Stimulated activated naive CD8-positive, alpha-beta T cell treated with anti-CD3 and anti-CD28 coated beads, Interleukin-15, Interleukin-2, amounts not matched to agents 100 ng/mL and 50 ng/mL, for 24 hours (primary cell): Measurements from ENCODE around the gene CCDC192.

ENCODE experiments used
- H3K27ac Mint-ChIP-seq: one replicate; pipeline ENCODE4 v1.8.0; 2021; ENCODE audit warnings: mild to moderate bottlenecking, mixed read lengths
- H3K27me3 Mint-ChIP-seq: one replicate; pipeline ENCODE4 v1.8.0; 2021; ENCODE audit warnings: mixed read lengths
- H3K36me3 Mint-ChIP-seq: one replicate; pipeline ENCODE4 v1.8.0; 2021; ENCODE audit warnings: low read depth, mixed read lengths
- H3K4me1 Mint-ChIP-seq: one replicate; pipeline ENCODE4 v1.8.0; 2021; ENCODE audit warnings: low read depth, mixed read lengths
- H3K4me3 Mint-ChIP-seq: one replicate; pipeline ENCODE4 v1.8.0; 2021; ENCODE audit warnings: mild to moderate bottlenecking, mixed read lengths
- H3K9me3 Mint-ChIP-seq: one replicate; pipeline ENCODE4 v1.8.0; 2021; ENCODE audit warnings: mixed read lengths

CCDC192 gene

DNA sequence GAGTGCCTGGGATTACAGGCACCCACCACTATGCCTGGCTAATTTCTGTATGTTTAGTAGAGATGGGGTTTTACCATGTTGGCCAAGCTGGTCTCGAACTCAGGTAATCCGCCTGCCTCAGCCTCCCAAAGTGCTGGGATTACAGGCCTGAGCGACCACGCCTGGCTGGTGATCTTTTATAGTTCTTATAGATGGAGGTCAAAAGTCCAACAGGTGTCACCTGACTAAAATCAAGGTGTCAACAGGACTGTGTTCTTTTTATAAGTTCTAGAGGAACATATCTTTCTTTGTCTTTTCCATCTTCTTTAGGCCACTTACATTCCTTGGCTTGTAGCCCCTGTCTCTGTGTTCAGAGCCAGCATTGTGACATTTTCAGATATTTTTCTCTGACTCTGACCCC lies 224.9 kb downstream of the CCDC192 start:
- Mint-ChIP-seq H3K27me3 (no peaks in the 10 kb centered on the region), H3K9me3 (no peaks in the 10 kb centered on the region), H3K4me1 (no peaks in the 10 kb centered on the region), H3K27ac (no peak overlapping the region), H3K36me3 (no peaks in the 10 kb centered on the region), H3K4me3 (no peak overlapping the region)

DNA sequence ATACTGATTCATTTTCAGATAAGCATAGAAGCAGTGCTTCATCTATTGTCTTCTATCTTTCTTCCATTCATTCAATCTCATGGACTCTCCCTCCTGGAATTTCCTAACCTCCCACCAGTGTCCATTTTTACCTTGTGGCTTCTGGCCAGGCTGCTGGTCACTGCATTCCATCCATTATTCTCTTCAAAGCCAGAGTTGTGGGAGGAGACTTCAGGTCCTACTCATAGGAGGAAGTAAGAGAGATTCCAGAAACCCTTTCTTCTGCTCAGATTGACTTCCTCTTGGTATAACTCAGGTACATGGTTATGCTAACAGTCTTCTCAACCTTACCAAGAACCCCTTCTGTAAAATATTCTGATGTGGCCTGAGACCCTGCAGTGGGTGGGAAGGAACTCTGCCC lies 227.1 kb downstream of the CCDC192 start:
- no peaks in the 10 kb centered on the region for H3K4me1 Mint-ChIP-seq
- no peak overlapping the region for H3K4me3 Mint-ChIP-seq
- H3K27me3 Mint-ChIP-seq, result no peaks in the 10 kb centered on the region
- no peak overlapping the region for H3K27ac Mint-ChIP-seq
- no peaks in the 10 kb centered on the region for H3K9me3 Mint-ChIP-seq
- H3K36me3 Mint-ChIP-seq, result no peaks in the 10 kb centered on the region

DNA sequence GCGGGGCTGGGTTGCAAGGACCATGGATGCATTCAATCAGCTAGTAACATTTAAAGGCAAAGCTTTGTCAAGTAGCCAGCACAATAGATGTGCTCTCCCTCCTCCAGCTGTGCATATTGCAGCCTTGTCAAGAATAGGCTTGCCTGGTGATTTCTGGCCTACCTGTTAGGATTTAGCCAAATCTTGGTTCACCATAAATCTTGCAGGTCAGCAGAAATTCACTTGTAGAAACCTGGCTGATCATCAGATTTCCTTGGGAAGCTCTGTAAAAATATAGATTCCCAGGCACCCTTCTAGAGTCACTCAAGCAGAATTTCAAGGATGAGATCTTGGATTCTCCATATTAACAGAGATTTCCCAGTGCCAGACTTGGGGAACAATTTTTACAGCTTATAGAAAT lies 228.2 kb downstream of the CCDC192 start:
- no peaks in the 10 kb centered on the region for H3K9me3 Mint-ChIP-seq
- H3K36me3 Mint-ChIP-seq, result no peaks in the 10 kb centered on the region
- H3K27ac Mint-ChIP-seq, result no peak overlapping the region
- no peaks in the 10 kb centered on the region for H3K27me3 Mint-ChIP-seq
- H3K4me1 Mint-ChIP-seq, result no peaks in the 10 kb centered on the region
- H3K4me3 Mint-ChIP-seq, result no peak overlapping the region

DNA sequence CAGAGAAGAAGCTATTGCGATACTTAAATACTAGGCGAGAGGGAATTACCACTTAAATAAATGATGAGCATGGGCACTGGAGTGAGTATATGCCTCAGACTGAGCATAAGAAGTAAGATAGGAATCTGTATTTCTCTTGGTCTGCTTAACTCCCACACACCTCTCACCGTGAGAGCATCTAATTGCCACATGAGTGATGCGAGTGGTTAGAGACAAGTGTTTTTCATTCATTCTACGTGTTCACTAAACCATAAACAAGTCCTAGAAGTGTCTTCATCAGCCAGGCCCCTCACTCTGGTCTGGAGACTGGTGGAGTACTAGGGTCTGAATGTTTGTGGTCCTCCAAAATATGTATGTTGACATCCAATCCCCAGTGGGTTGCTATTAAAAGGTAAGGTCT lies 230.2 kb downstream of the CCDC192 start:
- Mint-ChIP-seq H3K9me3 (no peaks in the 10 kb centered on the region), H3K4me3 (no peak overlapping the region), H3K36me3 (no peaks in the 10 kb centered on the region), H3K27me3 (no peaks in the 10 kb centered on the region), H3K27ac (no peak overlapping the region), H3K4me1 (peaks cover 3% of the 10 kb centered on the region)

DNA sequence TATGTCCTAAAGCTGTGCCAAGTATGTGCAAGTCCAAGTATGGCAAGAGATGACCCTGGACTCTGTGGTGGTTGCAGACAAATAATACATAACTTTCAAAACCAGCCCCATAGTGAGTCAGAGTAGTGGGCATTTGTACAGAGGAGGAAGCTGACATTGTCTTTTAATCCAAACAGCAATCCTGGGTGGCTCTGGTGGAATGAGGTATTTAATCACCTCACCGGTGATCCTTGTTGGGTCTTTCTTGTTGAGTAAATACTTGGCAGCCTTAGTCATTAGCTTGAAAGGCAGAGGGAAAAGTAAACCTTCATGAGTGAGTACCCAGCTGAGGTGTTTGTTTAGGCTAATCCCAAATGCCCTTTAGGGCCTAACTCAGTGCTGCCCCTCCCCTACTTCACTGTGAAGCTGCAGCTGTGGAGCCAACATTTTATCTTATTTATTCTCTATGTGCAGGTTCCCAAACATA lies 231.6 kb downstream of the CCDC192 start:
- no peaks in the 10 kb centered on the region for H3K27me3 Mint-ChIP-seq
- peaks cover 3% of the 10 kb centered on the region for H3K4me1 Mint-ChIP-seq
- no peak overlapping the region for H3K27ac Mint-ChIP-seq
- no peaks in the 10 kb centered on the region for H3K36me3 Mint-ChIP-seq
- H3K4me3 Mint-ChIP-seq, result no peak overlapping the region
- H3K9me3 Mint-ChIP-seq, result no peaks in the 10 kb centered on the region

DNA sequence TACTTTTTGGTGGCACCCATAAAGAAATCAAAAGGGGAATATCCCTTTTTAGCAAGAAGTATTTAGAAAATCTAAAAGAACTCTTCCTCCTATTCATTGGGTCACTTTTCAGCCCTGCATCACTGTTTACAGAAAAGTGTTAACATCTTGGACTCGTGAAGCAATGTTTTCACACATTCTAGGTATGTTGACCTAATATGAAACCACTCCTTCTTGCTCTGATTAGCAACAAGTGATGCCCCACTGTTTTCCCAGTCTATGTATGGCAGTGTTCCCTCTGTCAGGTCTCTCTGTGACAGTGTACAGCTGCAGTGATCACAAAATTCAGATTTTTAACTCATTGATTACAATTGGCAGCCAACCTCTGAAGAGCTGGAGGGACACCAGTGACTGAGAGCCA lies 232.2 kb downstream of the CCDC192 start:
- H3K4me3 Mint-ChIP-seq, result no peak overlapping the region
- no peak overlapping the region for H3K27ac Mint-ChIP-seq
- no peaks in the 10 kb centered on the region for H3K9me3 Mint-ChIP-seq
- peaks cover 3% of the 10 kb centered on the region for H3K4me1 Mint-ChIP-seq
- no peaks in the 10 kb centered on the region for H3K36me3 Mint-ChIP-seq
- no peaks in the 10 kb centered on the region for H3K27me3 Mint-ChIP-seq

DNA sequence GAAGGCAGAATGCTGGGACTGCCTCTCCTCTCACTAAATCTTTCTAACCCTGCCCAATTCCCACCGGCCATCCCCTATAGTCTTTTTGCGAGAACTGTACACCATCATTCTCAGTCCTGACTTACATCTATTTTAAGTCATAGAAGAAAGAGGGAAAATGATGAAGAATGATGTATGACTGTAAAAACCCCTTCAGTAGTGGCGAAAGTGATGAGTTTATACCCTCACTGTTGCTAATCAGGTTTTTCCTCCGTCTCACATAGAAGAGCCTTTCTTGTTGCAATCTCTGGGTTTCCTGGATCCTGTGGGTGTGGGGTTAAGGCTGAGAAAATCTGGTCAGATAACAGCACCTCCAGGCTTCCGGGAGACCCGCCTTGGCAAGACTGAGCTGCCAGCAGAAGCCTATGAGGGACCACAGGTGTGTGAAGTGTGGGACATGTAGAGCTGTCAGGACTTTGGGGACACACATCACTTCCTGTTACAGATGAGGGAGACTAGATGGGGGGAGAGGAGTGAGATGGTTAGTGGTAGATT lies 233.3 kb downstream of the CCDC192 start:
- no peaks in the 10 kb centered on the region for H3K9me3 Mint-ChIP-seq
- no peak overlapping the region for H3K4me3 Mint-ChIP-seq
- H3K27ac Mint-ChIP-seq, result no peak overlapping the region
- no peaks in the 10 kb centered on the region for H3K27me3 Mint-ChIP-seq
- peaks cover 3% of the 10 kb centered on the region for H3K4me1 Mint-ChIP-seq
- no peaks in the 10 kb centered on the region for H3K36me3 Mint-ChIP-seq

DNA sequence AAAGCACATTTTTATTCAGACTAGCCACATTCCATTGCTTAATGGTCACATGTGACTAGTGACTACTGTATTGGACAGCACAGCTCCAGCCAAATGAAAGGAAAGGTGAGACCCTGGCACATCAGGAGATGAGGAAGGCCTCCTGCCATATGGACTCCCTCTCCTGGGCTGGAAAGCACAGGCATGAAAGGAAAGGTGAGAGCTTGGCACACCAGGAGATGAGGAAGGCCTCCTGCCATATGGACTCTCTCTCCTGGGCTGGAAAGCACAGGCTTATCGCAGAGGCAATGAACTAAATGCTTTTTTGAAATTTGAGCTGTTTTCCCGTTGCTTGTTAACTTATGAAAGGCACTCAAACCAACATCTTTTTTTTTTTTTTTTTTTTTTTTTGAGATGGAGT lies 235.6 kb downstream of the CCDC192 start:
- Mint-ChIP-seq H3K4me1 (peaks cover 3% of the 10 kb centered on the region), H3K9me3 (no peaks in the 10 kb centered on the region), H3K27me3 (no peaks in the 10 kb centered on the region), H3K4me3 (no peak overlapping the region), H3K27ac (no peak overlapping the region), H3K36me3 (no peaks in the 10 kb centered on the region)

DNA sequence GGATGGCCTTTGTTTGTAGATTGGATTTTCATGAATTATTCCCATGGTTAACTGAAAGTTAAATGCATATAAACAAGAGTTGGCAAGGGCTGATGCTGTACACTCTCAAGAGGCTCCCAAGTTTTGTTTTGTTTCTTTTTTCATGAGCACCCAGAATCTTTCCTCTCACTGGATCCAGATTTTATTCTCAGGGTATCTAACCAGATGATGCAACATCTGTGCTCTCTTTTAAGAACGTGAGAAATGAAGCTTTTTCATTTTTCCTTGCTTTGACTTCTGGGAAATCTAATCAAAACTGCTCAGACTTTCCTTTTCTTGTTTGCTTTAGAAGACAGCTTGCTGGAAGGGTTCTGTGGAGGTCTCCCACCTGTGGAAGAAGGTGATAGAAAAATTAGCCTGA lies 237.7 kb downstream of the CCDC192 start:
- Mint-ChIP-seq H3K27ac (no peak overlapping the region), H3K27me3 (no peaks in the 10 kb centered on the region), H3K9me3 (no peaks in the 10 kb centered on the region), H3K4me3 (no peak overlapping the region), H3K36me3 (no peaks in the 10 kb centered on the region), H3K4me1 (peaks cover 3% of the 10 kb centered on the region)

DNA sequence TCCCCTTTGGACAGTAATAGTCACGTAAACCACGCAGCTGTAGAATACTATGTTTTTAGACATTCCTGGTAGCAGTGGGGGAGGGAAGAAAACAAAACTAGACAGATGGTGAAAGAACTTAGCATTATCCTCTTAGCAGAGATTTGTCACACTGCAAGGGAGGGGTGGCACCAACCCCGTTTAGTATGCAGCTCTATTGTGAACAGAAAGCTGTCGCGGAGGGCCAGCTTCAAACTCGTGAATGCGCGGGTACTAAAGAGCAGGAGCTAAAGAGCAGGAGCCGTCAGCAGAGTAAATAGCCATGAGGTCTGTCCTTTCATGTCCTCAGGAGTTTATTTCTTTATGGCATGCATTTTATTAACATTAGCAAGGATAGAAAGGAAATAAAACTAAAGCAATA lies 238.5 kb downstream of the CCDC192 start:
- Mint-ChIP-seq H3K36me3 (no peaks in the 10 kb centered on the region), H3K27me3 (no peaks in the 10 kb centered on the region), H3K4me1 (peaks cover 1% of the 10 kb centered on the region), H3K4me3 (no peak overlapping the region), H3K9me3 (no peaks in the 10 kb centered on the region), H3K27ac (no peak overlapping the region)

DNA sequence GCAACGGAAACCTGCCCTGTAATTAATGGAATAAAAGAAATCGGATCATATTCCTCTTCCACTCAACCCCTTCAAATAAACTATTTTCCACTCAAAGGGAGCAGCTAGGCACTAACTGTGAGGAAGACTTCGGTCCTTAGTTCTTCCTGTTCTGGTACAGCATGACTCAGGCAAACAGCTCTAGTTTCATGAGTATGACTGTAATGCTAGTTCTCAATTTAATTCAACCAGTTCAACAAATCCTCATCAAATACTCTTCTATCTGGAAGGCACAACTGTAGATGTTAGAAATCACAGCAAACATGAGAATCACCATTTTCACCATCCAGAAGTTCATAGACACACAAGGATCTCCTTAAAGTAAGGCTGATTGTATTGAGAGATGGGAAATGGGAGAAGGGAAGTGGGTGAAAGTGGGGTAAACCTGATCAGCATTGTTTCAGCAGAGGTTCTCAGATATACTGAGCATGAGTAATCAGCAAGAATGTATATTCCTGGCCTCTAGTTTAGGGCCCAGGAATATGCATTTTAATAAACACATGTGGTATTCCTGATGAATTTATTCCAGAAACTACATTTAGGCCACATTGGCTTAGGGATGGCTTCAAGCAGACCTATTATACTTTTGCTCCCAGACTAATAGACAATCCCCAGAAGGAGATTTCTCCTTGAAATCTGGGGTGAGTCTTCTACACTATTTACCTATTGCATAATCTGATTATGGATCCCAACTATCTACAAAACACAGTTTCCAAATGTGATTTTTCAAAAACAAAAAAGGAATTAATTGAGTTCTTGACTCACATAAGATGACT lies 239.3 kb downstream of the CCDC192 start:
- H3K36me3 Mint-ChIP-seq, result no peaks in the 10 kb centered on the region
- no peaks in the 10 kb centered on the region for H3K4me1 Mint-ChIP-seq
- H3K4me3 Mint-ChIP-seq, result no peak overlapping the region
- H3K27me3 Mint-ChIP-seq, result no peaks in the 10 kb centered on the region
- no peak overlapping the region for H3K27ac Mint-ChIP-seq
- no peaks in the 10 kb centered on the region for H3K9me3 Mint-ChIP-seq

DNA sequence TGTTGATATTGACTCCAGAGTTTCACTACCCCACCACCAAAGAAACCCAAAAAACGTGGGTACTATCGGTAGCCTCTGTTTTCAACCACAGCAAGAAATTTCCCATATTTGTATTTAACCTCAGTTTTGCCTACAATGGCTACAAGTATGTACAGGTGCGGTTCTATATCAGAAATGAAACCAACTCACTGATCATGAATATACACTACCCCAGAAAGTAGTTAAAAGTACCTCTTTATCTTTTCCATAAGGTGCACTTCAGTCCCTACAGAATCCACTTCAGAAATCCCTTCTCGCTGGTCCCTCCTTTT lies 239.8 kb downstream of the CCDC192 start:
- Mint-ChIP-seq H3K4me1 (no peaks in the 10 kb centered on the region), H3K27ac (no peak overlapping the region), H3K9me3 (no peaks in the 10 kb centered on the region), H3K36me3 (no peaks in the 10 kb centered on the region), H3K27me3 (no peaks in the 10 kb centered on the region), H3K4me3 (no peak overlapping the region)

DNA sequence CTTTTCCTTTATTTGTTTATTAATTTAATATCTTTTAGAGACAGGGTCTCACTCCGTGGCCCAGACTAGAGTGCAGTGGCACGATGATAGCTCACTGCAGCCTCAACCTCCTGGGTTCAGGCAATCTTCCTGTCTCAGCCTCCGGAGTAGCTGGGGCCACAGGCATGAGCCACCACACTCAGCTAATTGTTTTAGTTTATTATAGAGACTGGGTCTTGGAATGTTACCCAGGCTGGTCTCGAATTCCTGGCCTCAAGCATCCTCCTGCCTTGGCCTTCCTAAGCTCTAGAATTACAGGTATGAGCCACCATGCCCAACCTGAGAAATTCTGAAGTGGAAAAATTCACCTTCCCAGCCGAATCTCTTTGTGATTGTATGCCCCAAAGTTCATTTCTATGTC lies 240.9 kb downstream of the CCDC192 start:
- Mint-ChIP-seq H3K4me1 (no peaks in the 10 kb centered on the region), H3K9me3 (no peaks in the 10 kb centered on the region), H3K27me3 (no peaks in the 10 kb centered on the region), H3K4me3 (no peak overlapping the region), H3K27ac (no peak overlapping the region), H3K36me3 (no peaks in the 10 kb centered on the region)

DNA sequence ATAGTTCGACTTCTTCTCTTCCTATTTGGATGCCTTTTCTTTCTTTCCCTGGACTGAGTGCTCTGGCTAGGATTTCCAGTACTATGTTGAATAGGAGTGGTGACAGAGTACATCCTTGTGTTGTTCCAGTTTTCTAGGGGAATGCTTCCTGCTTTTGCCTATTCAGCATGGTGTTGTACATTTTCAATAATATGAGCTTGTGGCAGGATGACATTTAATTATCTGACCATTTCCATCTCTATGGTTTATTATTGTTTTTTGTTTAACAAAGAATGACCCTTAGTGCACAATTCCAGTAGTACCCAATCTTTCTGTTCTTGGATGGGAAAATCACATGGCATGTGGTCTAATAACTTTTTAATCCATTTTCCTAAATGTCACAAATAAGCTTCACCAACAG lies 244.8 kb downstream of the CCDC192 start:
- H3K27me3 Mint-ChIP-seq, result no peaks in the 10 kb centered on the region
- no peak overlapping the region for H3K27ac Mint-ChIP-seq
- H3K4me3 Mint-ChIP-seq, result no peak overlapping the region
- H3K9me3 Mint-ChIP-seq, result no peaks in the 10 kb centered on the region
- no peaks in the 10 kb centered on the region for H3K4me1 Mint-ChIP-seq
- H3K36me3 Mint-ChIP-seq, result peaks cover 7% of the 10 kb centered on the region

DNA sequence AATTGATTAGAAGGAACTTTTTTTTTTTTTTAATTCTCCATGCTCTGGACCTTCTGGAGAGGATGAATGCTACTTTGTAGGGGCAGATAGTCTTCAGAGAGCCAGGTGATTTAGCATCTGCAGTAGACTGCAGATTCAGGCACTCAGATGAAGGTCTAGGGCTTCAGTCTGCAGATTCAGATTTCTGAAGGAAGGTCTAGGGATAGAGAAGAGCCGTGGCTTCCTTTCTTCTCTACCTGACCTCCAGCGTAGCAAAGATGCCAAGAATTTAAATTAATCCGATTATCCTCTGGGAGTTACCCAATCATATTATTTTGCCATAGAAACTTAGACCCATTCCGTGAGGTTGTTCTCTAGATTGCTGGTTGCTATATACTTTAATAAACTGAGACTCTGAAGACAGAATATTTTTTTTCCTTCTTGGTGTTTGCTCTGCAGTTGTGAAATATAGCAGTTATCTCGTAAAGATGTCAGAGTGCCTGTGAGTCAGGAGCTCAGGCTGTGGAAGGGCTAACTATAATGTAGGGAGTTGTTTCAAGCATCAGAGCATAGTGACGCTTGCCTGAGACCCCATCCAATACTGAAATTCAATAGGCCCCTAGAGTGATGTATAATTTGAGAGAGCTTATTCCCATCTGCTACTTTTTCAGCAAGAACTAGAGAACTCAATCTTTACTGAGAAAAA lies 247.7 kb downstream of the CCDC192 start:
- Mint-ChIP-seq H3K9me3 (no peaks in the 10 kb centered on the region), H3K4me3 (no peak overlapping the region), H3K36me3 (peaks cover 13% of the 10 kb centered on the region), H3K4me1 (no peaks in the 10 kb centered on the region), H3K27ac (no peak overlapping the region), H3K27me3 (no peaks in the 10 kb centered on the region)

DNA sequence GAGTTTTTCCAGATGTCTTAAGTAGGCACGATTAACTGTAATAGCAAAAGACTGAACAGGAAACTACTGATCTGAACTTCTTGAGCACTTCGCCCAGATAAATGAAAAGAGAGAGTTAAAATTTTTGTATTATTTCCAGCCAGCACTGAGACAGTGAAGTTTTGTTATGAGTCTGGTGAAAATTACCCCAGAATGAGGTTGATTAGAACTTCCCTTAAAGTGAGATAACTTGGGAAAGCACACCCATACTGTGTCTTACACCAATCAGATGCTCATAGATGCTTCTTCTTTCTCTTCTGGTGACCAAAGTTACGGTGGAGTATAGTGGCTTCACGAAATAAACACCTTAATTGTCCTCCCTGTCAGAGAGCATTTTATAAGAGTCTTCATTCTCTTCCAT lies 248.6 kb downstream of the CCDC192 start:
- Mint-ChIP-seq H3K4me1 (no peaks in the 10 kb centered on the region), H3K36me3 (peaks cover 19% of the 10 kb centered on the region), H3K27me3 (no peaks in the 10 kb centered on the region), H3K27ac (no peak overlapping the region), H3K9me3 (no peaks in the 10 kb centered on the region), H3K4me3 (no peak overlapping the region)
